WTC11 (cell line): ENCODE data around the gene HSD17B3. TPM values are rescaled to one million over a fixed set of nuclear protein-coding genes. Genes with fewer than 3 reads are reported as not detected.

Experiments used
- ATAC-seq: fragments of 200-7000 bp; cut with Tn5 transposase; 2 replicates; pipeline ENCODE4 v1.10.0; 2021; ENCODE audit warnings: mild to moderate bottlenecking, moderate library complexity
- CTCF ChIA-PET: fragments of 300-600 bp; sonication (Branson Sonifier 250); formaldehyde crosslinking; loops from one replicate; lab custom pipeline; 2021; ENCODE audit warnings: antibody characterized with exemption; lab: Charles Lee
- POLR2A ChIA-PET: fragments of 350-600 bp; sonication (Branson Sonifier 250); formaldehyde crosslinking; loops from one replicate; lab custom pipeline; 2021; ENCODE audit warnings: antibody characterized with exemption; lab: Charles Lee
- DNase-seq: peaks from one replicate; pipeline ENCODE4 v3.0.0; 2021; ENCODE audit warnings: low spot score
- H3K27ac Mint-ChIP-seq: 2 replicates; pipeline ENCODE4 v1.8.0; 2021; ENCODE audit warnings: mixed read lengths
- H3K27me3 Mint-ChIP-seq: 2 replicates; pipeline ENCODE4 v1.8.0; 2021; ENCODE audit warnings: low read depth, mild to moderate bottlenecking, moderate library complexity, mixed read lengths
- H3K36me3 Mint-ChIP-seq: 2 replicates; pipeline ENCODE4 v1.8.0; 2021; ENCODE audit warnings: mixed read lengths
- H3K4me1 Mint-ChIP-seq: 2 replicates; pipeline ENCODE4 v1.8.0; 2022; ENCODE audit warnings: mixed read lengths
- H3K4me3 Mint-ChIP-seq: 2 replicates; pipeline ENCODE4 v1.8.0; 2021; ENCODE audit warnings: mild to moderate bottlenecking, moderate library complexity, mixed read lengths
- H3K9me3 Mint-ChIP-seq: 2 replicates; pipeline ENCODE4 v1.8.0; 2021; ENCODE audit warnings: mixed read lengths
- ETV6 ChIP-seq: sonication (generic); formaldehyde crosslinking; IDR thresholded peaks from 2 replicates; pipeline ENCODE4 v1.8.1; 2022; ENCODE audit warnings: mild to moderate bottlenecking, missing genetic modification reagents
- FOXJ3 ChIP-seq: sonication (generic); formaldehyde crosslinking; IDR thresholded peaks from 2 replicates; pipeline ENCODE4 v1.9.0; 2021; ENCODE audit warnings: missing genetic modification reagents, mild to moderate bottlenecking, borderline replicate concordance
- FOXK1 ChIP-seq: sonication (generic); formaldehyde crosslinking; IDR thresholded peaks from 2 replicates; pipeline ENCODE4 v1.8.0; 2022; ENCODE audit warnings: mild to moderate bottlenecking, moderate library complexity, missing genetic modification reagents
- HMGA2 ChIP-seq: fragments of 250-450 bp; sonication (Bioruptor Pico); IDR thresholded peaks from 2 replicates; pipeline ENCODE4 v1.4.0; 2021; ENCODE audit warnings: mild to moderate bottlenecking, moderate library complexity
- MXD4 ChIP-seq: fragments of 250-450 bp; sonication (Bioruptor Pico); IDR thresholded peaks from 2 replicates; pipeline ENCODE4 v1.8.0; 2021; ENCODE audit warnings: mild to moderate bottlenecking, moderate library complexity, borderline replicate concordance
- NR2C2 ChIP-seq: sonication (generic); formaldehyde crosslinking; IDR thresholded peaks from 2 replicates; pipeline ENCODE4 v1.8.0; 2022; ENCODE audit warnings: mild to moderate bottlenecking, missing genetic modification reagents
- SMAD3 ChIP-seq: sonication (generic); formaldehyde crosslinking; IDR thresholded peaks from 2 replicates; pipeline ENCODE4 v1.8.0; 2022; ENCODE audit warnings: missing genetic modification reagents, mild to moderate bottlenecking, borderline replicate concordance
- SOX15 ChIP-seq: fragments of 250-450 bp; sonication (Bioruptor Pico); IDR thresholded peaks from 2 replicates; pipeline ENCODE4 v1.9.0; 2021; ENCODE audit warnings: mild to moderate bottlenecking
- SP1 ChIP-seq: sonication (generic); formaldehyde crosslinking; conservative IDR thresholded peaks from 2 replicates; pipeline ENCODE4 v1.8.1; 2022; ENCODE audit warnings: missing genetic modification reagents
- ZNF138 ChIP-seq: sonication (generic); formaldehyde crosslinking; conservative IDR thresholded peaks from 2 replicates; pipeline ENCODE4 v1.8.1; 2022; ENCODE audit warnings: mild to moderate bottlenecking, moderate library complexity, missing genetic modification reagents
- ZNF232 ChIP-seq: sonication (generic); formaldehyde crosslinking; IDR thresholded peaks from 2 replicates; pipeline ENCODE4 v1.8.0; 2022; ENCODE audit warnings: mild to moderate bottlenecking, missing genetic modification reagents
- ZNF416 ChIP-seq: fragments of 250-450 bp; sonication (Bioruptor Pico); IDR thresholded peaks from 2 replicates; pipeline ENCODE4 v1.9.0; 2021; ENCODE audit warnings: mild to moderate bottlenecking, inconsistent platforms
- ZNF423 ChIP-seq: fragments of 250-450 bp; sonication (Bioruptor Pico); IDR thresholded peaks from 2 replicates; pipeline ENCODE4 v2.1.2; 2022; ENCODE audit warnings: mild to moderate bottlenecking, moderate library complexity
- total RNA-seq: library from RNA; stranded (reverse); gene quantifications from 3 replicates; pipeline ENCODE4 v1.2.3, GENCODE V29; 2021
- TF ChIP-seq, protein P1 (sequence below): sonication (generic); formaldehyde crosslinking; conservative IDR thresholded peaks from 2 replicates; pipeline ENCODE4 v1.8.1; 2023; ENCODE audit warnings: mild to moderate bottlenecking, low read depth, missing genetic modification reagents, moderate library complexity
- TF ChIP-seq, protein P2 (sequence below): sonication (generic); formaldehyde crosslinking; IDR thresholded peaks from 2 replicates; pipeline ENCODE4 v1.8.0; 2022; ENCODE audit warnings: mild to moderate bottlenecking, missing genetic modification reagents
- TF ChIP-seq, protein P3 (sequence below): sonication (generic); formaldehyde crosslinking; IDR thresholded peaks from 2 replicates; pipeline ENCODE4 v1.8.1; 2022; ENCODE audit warnings: low read depth, missing genetic modification reagents, borderline replicate concordance
- TF ChIP-seq, protein P4 (sequence below): sonication (generic); formaldehyde crosslinking; IDR thresholded peaks from 2 replicates; pipeline ENCODE4 v1.8.0; 2022; ENCODE audit warnings: mild to moderate bottlenecking, missing genetic modification reagents
- TF ChIP-seq, protein P5 (sequence below): sonication (generic); formaldehyde crosslinking; IDR thresholded peaks from 2 replicates; pipeline ENCODE4 v1.8.0; 2023; ENCODE audit warnings: mild to moderate bottlenecking, missing genetic modification reagents
- TF ChIP-seq, protein P6 (sequence below): sonication (generic); formaldehyde crosslinking; IDR thresholded peaks from 2 replicates; pipeline ENCODE4 v1.8.0; 2022; ENCODE audit warnings: mild to moderate bottlenecking, missing genetic modification reagents

The HSD17B3 gene
- total RNA-seq, 1 experiment from 2014 or later, result not detected

DNA sequence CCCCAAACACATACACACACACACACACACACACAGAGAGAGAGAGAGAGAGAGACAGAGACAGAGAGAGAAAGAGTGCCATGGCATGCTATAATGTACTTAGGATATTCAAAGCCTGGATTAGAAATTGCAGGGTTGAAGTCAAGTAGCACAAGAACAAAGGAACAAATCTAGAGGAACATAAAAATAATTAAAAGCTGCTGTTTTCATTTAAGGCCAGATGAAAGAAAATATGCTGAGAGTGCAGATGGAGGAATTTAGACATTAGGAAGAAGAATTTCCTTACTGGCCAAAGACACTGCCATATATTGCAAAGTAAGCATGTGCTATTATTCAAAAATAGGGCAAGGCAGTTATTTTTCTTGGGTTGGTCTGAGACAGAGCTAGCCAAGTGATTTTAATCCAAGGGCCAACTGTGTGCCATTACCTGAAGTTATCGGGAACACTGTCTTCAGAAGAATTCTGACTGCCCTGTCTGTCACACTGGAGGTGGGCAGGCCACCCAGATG lies 31.7 kb downstream of the HSD17B3 start:
- H3K27ac Mint-ChIP-seq, result no peak overlapping the region
- DNase-seq (no peak), ATAC-seq (no peak)
- peaks cover 5% of the 10 kb centered on the region for H3K4me1 Mint-ChIP-seq
- H3K27me3 Mint-ChIP-seq, result peaks cover 7% of the 10 kb centered on the region
- no peak overlapping the region for H3K4me3 Mint-ChIP-seq
- peaks cover 27% of the 10 kb centered on the region for H3K9me3 Mint-ChIP-seq
- POLR2A ChIA-PET, result no interaction called here
- peaks cover 23% of the 10 kb centered on the region for H3K36me3 Mint-ChIP-seq
- CTCF ChIA-PET, result interaction anchor here (1.5 kb wide), 1 partner anchor 47 kb away, joined by 4 read pairs; no protein-coding TSS in a partner anchor
- TF ChIP-seq, protein P1, sequence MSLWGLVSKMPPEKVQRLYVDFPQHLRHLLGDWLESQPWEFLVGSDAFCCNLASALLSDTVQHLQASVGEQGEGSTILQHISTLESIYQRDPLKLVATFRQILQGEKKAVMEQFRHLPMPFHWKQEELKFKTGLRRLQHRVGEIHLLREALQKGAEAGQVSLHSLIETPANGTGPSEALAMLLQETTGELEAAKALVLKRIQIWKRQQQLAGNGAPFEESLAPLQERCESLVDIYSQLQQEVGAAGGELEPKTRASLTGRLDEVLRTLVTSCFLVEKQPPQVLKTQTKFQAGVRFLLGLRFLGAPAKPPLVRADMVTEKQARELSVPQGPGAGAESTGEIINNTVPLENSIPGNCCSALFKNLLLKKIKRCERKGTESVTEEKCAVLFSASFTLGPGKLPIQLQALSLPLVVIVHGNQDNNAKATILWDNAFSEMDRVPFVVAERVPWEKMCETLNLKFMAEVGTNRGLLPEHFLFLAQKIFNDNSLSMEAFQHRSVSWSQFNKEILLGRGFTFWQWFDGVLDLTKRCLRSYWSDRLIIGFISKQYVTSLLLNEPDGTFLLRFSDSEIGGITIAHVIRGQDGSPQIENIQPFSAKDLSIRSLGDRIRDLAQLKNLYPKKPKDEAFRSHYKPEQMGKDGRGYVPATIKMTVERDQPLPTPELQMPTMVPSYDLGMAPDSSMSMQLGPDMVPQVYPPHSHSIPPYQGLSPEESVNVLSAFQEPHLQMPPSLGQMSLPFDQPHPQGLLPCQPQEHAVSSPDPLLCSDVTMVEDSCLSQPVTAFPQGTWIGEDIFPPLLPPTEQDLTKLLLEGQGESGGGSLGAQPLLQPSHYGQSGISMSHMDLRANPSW (CRISPR knock-in tag), result no peak
- no peak for TF ChIP-seq FOXK1 (CRISPR knock-in tag)
- TF ChIP-seq, protein P2, sequence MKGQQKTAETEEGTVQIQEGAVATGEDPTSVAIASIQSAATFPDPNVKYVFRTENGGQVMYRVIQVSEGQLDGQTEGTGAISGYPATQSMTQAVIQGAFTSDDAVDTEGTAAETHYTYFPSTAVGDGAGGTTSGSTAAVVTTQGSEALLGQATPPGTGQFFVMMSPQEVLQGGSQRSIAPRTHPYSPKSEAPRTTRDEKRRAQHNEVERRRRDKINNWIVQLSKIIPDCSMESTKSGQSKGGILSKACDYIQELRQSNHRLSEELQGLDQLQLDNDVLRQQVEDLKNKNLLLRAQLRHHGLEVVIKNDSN (CRISPR knock-in tag), result no peak
- TF ChIP-seq ZNF416 (CRISPR knock-in tag), result no peak
- TF ChIP-seq, protein P3, sequence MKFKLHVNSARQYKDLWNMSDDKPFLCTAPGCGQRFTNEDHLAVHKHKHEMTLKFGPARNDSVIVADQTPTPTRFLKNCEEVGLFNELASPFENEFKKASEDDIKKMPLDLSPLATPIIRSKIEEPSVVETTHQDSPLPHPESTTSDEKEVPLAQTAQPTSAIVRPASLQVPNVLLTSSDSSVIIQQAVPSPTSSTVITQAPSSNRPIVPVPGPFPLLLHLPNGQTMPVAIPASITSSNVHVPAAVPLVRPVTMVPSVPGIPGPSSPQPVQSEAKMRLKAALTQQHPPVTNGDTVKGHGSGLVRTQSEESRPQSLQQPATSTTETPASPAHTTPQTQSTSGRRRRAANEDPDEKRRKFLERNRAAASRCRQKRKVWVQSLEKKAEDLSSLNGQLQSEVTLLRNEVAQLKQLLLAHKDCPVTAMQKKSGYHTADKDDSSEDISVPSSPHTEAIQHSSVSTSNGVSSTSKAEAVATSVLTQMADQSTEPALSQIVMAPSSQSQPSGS (CRISPR knock-in tag), result no peak
- no peak for TF ChIP-seq FOXJ3
- TF ChIP-seq SOX15 (CRISPR knock-in tag), result no peak
- TF ChIP-seq NR2C2 (CRISPR knock-in tag), result no peak
- no peak for TF ChIP-seq MXD4 (CRISPR knock-in tag)
- TF ChIP-seq, all 79 proteins: peak for 0

DNA sequence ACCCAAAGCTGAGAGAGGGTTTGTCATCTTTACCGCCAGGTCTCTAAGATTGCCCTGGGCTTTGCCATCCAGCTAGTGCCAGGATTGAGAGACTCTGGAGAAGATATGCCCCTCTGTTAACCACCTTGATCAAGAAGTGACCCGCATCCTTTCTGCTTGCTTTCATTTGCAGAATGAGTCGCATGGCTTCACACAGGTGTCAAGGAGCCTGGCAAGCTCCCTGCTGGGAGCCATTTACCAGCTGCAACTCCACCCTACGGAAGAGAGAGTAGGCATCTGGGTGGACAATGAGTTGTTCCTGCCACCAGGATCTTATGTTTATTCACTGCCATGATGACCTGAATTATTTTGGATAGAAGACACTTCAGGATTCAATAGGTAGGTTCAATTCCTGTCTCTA lies 43.0 kb downstream of the HSD17B3 start:
- Mint-ChIP-seq H3K27me3 (no peaks in the 10 kb centered on the region; the same call in 1 of the 2 replicates), H3K36me3 (peaks cover 8% of the 10 kb centered on the region), H3K4me3 (no peak overlapping the region), H3K27ac (peak overlapping the region; percentile 84), H3K9me3 (no peaks in the 10 kb centered on the region), H3K4me1 (peaks cover 61% of the 10 kb centered on the region)
- ChIA-PET POLR2A (no interaction called here), CTCF (interaction anchor here (1.0 to 1.5 kb wide), 4 partner anchors 13 to 58 kb away, joined by 3 to 4 read pairs (median 3); no protein-coding TSS in a partner anchor)
- DNase-seq (peak; percentile 26), ATAC-seq (peak; percentile 20; the same call in 1 of the 2 replicates)
- TF ChIP-seq, protein P2 (CRISPR knock-in tag), result no peak
- TF ChIP-seq ZNF423 (CRISPR knock-in tag) (peak; percentile 16; the same call in 1 of the 2 replicates), ZNF232 (CRISPR knock-in tag) (no peak)

DNA sequence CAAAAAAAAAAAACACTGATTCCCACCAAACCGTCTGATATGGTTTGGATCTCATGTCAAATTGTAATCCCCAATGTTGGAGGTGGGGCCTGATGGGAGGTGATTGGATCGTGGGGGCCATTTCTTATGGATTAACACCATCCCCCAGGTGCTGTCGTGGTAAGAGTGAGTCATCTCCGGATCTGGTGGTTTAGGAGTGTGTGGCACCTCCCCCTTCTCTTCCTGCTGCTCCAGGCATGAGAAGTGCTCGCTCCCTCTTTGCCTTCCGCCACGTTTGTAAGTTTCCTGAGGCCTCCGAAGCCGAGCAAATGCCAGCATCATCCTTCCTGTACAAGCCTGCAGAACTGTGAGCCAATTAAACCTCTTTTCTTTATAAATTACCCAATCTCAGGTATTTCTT lies 45.2 kb downstream of the HSD17B3 start:
- Mint-ChIP-seq H3K27ac (peak overlapping the region; percentile 83; the same call in 1 of the 2 replicates), H3K4me3 (peak overlapping the region; percentile 41), H3K4me1 (peaks cover 73% of the 10 kb centered on the region), H3K36me3 (peaks cover 5% of the 10 kb centered on the region), H3K9me3 (no peaks in the 10 kb centered on the region), H3K27me3 (no peaks in the 10 kb centered on the region; the same call in 1 of the 2 replicates)
- ChIA-PET POLR2A (no interaction called here), CTCF (no interaction called here)
- ATAC-seq (peak; percentile 89), DNase-seq (peak; percentile 36)
- TF ChIP-seq, protein P4, sequence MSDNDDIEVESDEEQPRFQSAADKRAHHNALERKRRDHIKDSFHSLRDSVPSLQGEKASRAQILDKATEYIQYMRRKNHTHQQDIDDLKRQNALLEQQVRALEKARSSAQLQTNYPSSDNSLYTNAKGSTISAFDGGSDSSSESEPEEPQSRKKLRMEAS, result peak; percentile 24; the same call in 1 of the 2 replicates
- no peak for TF ChIP-seq HMGA2 (CRISPR knock-in tag)
- no peak for TF ChIP-seq ZNF416 (CRISPR knock-in tag)
- TF ChIP-seq, protein P5, sequence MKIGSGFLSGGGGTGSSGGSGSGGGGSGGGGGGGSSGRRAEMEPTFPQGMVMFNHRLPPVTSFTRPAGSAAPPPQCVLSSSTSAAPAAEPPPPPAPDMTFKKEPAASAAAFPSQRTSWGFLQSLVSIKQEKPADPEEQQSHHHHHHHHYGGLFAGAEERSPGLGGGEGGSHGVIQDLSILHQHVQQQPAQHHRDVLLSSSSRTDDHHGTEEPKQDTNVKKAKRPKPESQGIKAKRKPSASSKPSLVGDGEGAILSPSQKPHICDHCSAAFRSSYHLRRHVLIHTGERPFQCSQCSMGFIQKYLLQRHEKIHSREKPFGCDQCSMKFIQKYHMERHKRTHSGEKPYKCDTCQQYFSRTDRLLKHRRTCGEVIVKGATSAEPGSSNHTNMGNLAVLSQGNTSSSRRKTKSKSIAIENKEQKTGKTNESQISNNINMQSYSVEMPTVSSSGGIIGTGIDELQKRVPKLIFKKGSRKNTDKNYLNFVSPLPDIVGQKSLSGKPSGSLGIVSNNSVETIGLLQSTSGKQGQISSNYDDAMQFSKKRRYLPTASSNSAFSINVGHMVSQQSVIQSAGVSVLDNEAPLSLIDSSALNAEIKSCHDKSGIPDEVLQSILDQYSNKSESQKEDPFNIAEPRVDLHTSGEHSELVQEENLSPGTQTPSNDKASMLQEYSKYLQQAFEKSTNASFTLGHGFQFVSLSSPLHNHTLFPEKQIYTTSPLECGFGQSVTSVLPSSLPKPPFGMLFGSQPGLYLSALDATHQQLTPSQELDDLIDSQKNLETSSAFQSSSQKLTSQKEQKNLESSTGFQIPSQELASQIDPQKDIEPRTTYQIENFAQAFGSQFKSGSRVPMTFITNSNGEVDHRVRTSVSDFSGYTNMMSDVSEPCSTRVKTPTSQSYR (CRISPR knock-in tag), result peak; percentile 65; the same call in 1 of the 2 replicates
- TF ChIP-seq, protein P6, sequence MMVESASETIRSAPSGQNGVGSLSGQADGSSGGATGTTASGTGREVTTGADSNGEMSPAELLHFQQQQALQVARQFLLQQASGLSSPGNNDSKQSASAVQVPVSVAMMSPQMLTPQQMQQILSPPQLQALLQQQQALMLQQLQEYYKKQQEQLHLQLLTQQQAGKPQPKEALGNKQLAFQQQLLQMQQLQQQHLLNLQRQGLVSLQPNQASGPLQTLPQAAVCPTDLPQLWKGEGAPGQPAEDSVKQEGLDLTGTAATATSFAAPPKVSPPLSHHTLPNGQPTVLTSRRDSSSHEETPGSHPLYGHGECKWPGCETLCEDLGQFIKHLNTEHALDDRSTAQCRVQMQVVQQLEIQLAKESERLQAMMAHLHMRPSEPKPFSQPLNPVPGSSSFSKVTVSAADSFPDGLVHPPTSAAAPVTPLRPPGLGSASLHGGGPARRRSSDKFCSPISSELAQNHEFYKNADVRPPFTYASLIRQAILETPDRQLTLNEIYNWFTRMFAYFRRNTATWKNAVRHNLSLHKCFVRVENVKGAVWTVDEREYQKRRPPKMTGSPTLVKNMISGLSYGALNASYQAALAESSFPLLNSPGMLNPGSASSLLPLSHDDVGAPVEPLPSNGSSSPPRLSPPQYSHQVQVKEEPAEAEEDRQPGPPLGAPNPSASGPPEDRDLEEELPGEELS (CRISPR knock-in tag), result 0 out of 2 replicates have a peak, but pooled peaks have one; percentile 17
- TF ChIP-seq ZNF138, result no peak
- TF ChIP-seq SOX15 (CRISPR knock-in tag), result no peak
- no peak for TF ChIP-seq SMAD3
- TF ChIP-seq ETV6 (CRISPR knock-in tag), result 0 out of 2 replicates have a peak, but pooled peaks have one; percentile 49
- peak; percentile 56 for TF ChIP-seq SP1
